GM12878 (cell line): ENCODE data around the gene METTL21C. TPM values are rescaled to one million over a fixed set of nuclear protein-coding genes. Genes with fewer than 3 reads are reported as not detected.

Experiments
- ATAC-seq: fragments of 200-7000 bp; cut with Tn5 transposase; 3 replicates; pipeline ENCODE4 v1.9.1; 2020; ENCODE audit warnings: mild to moderate bottlenecking, moderate library complexity
- BruUV-seq: library from RNA; stranded (reverse); fragments of 400-500 nt; replicated peaks from 2 replicates; lab custom pipeline; 2021; lab: Mats Ljungman, UMichigan
- CTCF ChIA-PET: fragments of 300-600 bp; sonication (Branson Sonifier 250); formaldehyde crosslinking; extraction: SDS; loops from one replicate; lab custom pipeline; 2021; ENCODE audit warnings: inconsistent platforms; lab: Yijun Ruan, JAX
- POLR2A ChIA-PET: fragments of 350-600 bp; formaldehyde crosslinking; extraction: SDS; loops from one replicate; lab custom pipeline; 2021; ENCODE audit warnings: inconsistent platforms; lab: Charles Lee
- RAD21 ChIA-PET: fragments of 300-600 bp; sonication (Branson Sonifier 250); formaldehyde crosslinking; loops from one replicate; lab custom pipeline; 2023; ENCODE audit warnings: antibody characterized with exemption; ENCODE audit not compliant: unreplicated experiment; lab: Charles Lee
- SMC1A ChIA-PET: fragments of 300-600 bp; sonication (Branson Sonifier 250); formaldehyde crosslinking; loops from one replicate; lab custom pipeline; 2023; ENCODE audit not compliant: unreplicated experiment, uncharacterized antibody; lab: Charles Lee
- DNase-seq: peaks from one replicate; pipeline ENCODE4 v3.0.0-alpha.2; 2011; ENCODE audit warnings: low read depth, low spot score
- FAIRE-seq: peaks from 3 replicates; lab custom pipeline; 2011; peaks lifted over from hg19 to GRCh38; lab: Jason Lieb, UNC
- H2AFZ ChIP-seq: 2 replicates; pipeline ENCODE4 v1.6.0; 2011; ENCODE audit warnings: low read depth, low read length, control low read depth; ENCODE audit not compliant: control insufficient read depth
- H3K27ac ChIP-seq: 2 replicates; pipeline ENCODE4 v1.5.1; 2011; ENCODE audit warnings: control low read depth; ENCODE audit not compliant: control insufficient read depth, insufficient read depth
- H3K27me3 ChIP-seq, 2 experiments: replicated peaks in 1 of 2; 2 replicates each; pipeline versions ENCODE4 v1.6.0 to v1.6.1; 2011; ENCODE audit warnings: low read length in 1 of 2; ENCODE audit not compliant: control insufficient read depth in 2 of 2, insufficient read depth in 2 of 2
- H3K36me3 ChIP-seq, 2 experiments: 2 replicates each; pipeline ENCODE4 v1.5.1; 2011; ENCODE audit warnings: low read length in 1 of 2; ENCODE audit not compliant: control insufficient read depth in 2 of 2, insufficient read depth in 2 of 2
- H3K4me1 ChIP-seq: 2 replicates; pipeline ENCODE4 v1.6.1; 2011; ENCODE audit warnings: mild to moderate bottlenecking, low read length, moderate library complexity, mixed read lengths; ENCODE audit not compliant: control insufficient read depth, insufficient read depth
- H3K4me2 ChIP-seq: 2 replicates; pipeline ENCODE4 v1.6.0; 2011; ENCODE audit warnings: control low read depth; ENCODE audit not compliant: control insufficient read depth, insufficient read depth
- H3K4me3 ChIP-seq: fragments of 200-600 bp; sonication (generic); 2 replicates; pipeline ENCODE4 v1.5.1; 2016
- H3K79me2 ChIP-seq: 2 replicates; pipeline ENCODE4 v1.6.0; 2011; ENCODE audit warnings: low read length; ENCODE audit not compliant: control insufficient read depth, insufficient read depth
- H3K9ac ChIP-seq: 2 replicates; pipeline ENCODE4 v1.8.0; 2011; ENCODE audit warnings: low read length, control low read depth, mixed read lengths; ENCODE audit not compliant: control insufficient read depth, insufficient read depth
- H3K9me3 ChIP-seq: replicated peaks from 3 replicates; pipeline ENCODE4 v1.5.1; 2011; ENCODE audit warnings: mild to moderate bottlenecking, low read length; ENCODE audit not compliant: control insufficient read depth, insufficient read depth
- H4K20me1 ChIP-seq: 2 replicates; pipeline ENCODE4 v1.6.0; 2011; ENCODE audit not compliant: control insufficient read depth, insufficient read depth
- ESRRA ChIP-seq: IDR thresholded peaks from 2 replicates; pipeline ENCODE4 v1.6.1; 2012; ENCODE audit warnings: mild to moderate bottlenecking, low read length, improper control_type of control experiment
- FOS ChIP-seq: IDR thresholded peaks from 3 replicates; pipeline ENCODE4 v1.6.1; 2011; ENCODE audit warnings: borderline replicate concordance; ENCODE audit not compliant: insufficient read length; ENCODE audit errors: extremely low read depth
- HDAC2 ChIP-seq: fragments of 200-600 bp; sonication (generic); IDR thresholded peaks from 2 replicates; pipeline ENCODE4 v1.6.1; 2017
- NFIC ChIP-seq: IDR thresholded peaks from 2 replicates; pipeline ENCODE4 v1.6.1; 2012; ENCODE audit warnings: low read depth, mild to moderate bottlenecking, inconsistent platforms, low read length, moderate library complexity
- NFXL1 ChIP-seq: fragments of 450-650 bp; IDR thresholded peaks from 2 replicates; pipeline ENCODE4 v1.6.1; 2017; ENCODE audit warnings: antibody characterized with exemption, mild to moderate bottlenecking, borderline replicate concordance
- SMARCA5 ChIP-seq: fragments of 450-650 bp; IDR thresholded peaks from 2 replicates; pipeline ENCODE4 v1.6.1; 2017; ENCODE audit warnings: mild to moderate bottlenecking
- STAT1 ChIP-seq: fragments of 450-650 bp; conservative IDR thresholded peaks from 2 replicates; pipeline ENCODE4 v1.6.1; 2014; ENCODE audit warnings: antibody characterized with exemption, mild to moderate bottlenecking
- TAF1 ChIP-seq: IDR thresholded peaks from 2 replicates; pipeline ENCODE4 v1.6.1; 2011; ENCODE audit warnings: mild to moderate bottlenecking, low read depth, low read length, borderline replicate concordance
- ZNF24 ChIP-seq: fragments of 450-650 bp; IDR thresholded peaks from 2 replicates; pipeline ENCODE4 v1.6.1; 2017; ENCODE audit warnings: antibody characterized with exemption, mild to moderate bottlenecking
- in situ Hi-C: fragments of 300-500 bp; cut with MboI; formaldehyde crosslinking; loops from 9 replicates; pipeline ENCODE4 v1.14.3; 2018; ENCODE audit warnings: mixed read lengths
- intact Hi-C: fragments of 100-400 bp; cut with micrococcal nuclease; formaldehyde crosslinking; loops from one replicate; pipeline ENCODE4 v1.14.2; 2022; ENCODE audit not compliant: unreplicated experiment
- polyA plus RNA-seq, 11 experiments: library from polyadenylated mRNA; depleted of rRNA in 4 of 11; unstranded in 6 of 11; stranded (reverse) in 5 of 11; fragments of >200 nt; fragmentation: Nextera tagmentation in 4 of 11; fragmentation: Illumina TruSeq in 1 of 11; extraction: Ambion mirVana in 4 of 11; extraction: Trizol in 1 of 11; gene quantifications; 1 replicate in 1 of 11; 2 replicates in 10 of 11; pipeline versions ENCODE4 v1.2.1 to v1.2.3, GENCODE V29; 2011 to 2016; ENCODE audit warnings: inconsistent platforms in 2 of 11, missing spikeins in 2 of 11, low read depth in 1 of 11
- total RNA-seq, 4 experiments: library from RNA; depleted of rRNA in 3 of 4; stranded (reverse); fragments of >200 nt in 3 of 4; fragmentation: Illumina TruSeq in 1 of 4; extraction: Trizol in 1 of 4; gene quantifications; 2 replicates each; pipeline versions ENCODE4 v1.2.1 to v1.2.3, GENCODE V29; 2013 to 2021
- TF ChIP-seq, protein P1 (sequence below): fragments of 450-650 bp; IDR thresholded peaks from 2 replicates; pipeline ENCODE4 v1.6.1; 2018; ENCODE audit warnings: mild to moderate bottlenecking, low read depth, moderate library complexity; ENCODE audit not compliant: partially characterized antibody

The METTL21C gene
- total and polyA plus RNA-seq, 10 of the 15 experiments (the other 5 are each of a cell fraction or from before 2014, with no cell fraction given), result 0.13 TPM; not detected in 9

GRCh38 chr13:102742506-102742905, 47.7 kb upstream of the METTL21C start:
- Histone ChIP-seq H3K36me3 (no peaks in the 10 kb centered on the region), H3K9ac (no peak overlapping the region), H3K27ac (no peak overlapping the region), H3K79me2 (no peaks in the 10 kb centered on the region), H4K20me1 (no peaks in the 10 kb centered on the region), H3K4me3 (no peak overlapping the region), H3K9me3 (no peaks in the 10 kb centered on the region), H3K27me3 (no peaks in the 10 kb centered on the region), H3K4me1 (no peaks in the 10 kb centered on the region), H3K4me2 (no peak overlapping the region), H2AFZ (no peak overlapping the region)
- intact Hi-C loops (no loop called here), in situ Hi-C loops (no loop called here)
- no peak for DNase-seq
- ChIA-PET CTCF (no interaction called here), RAD21 (no interaction called here), SMC1A (no interaction called here), POLR2A (no interaction called here)
- BruUV-seq, result no TSS peak
- TF ChIP-seq FOS (no peak), TAF1 (no peak), HDAC2 (no peak), ZNF24 (no peak), SMARCA5 (no peak), NFIC (no peak), NFXL1 (no peak), STAT1 (no peak), ESRRA (no peak)
- TF ChIP-seq, protein P1, sequence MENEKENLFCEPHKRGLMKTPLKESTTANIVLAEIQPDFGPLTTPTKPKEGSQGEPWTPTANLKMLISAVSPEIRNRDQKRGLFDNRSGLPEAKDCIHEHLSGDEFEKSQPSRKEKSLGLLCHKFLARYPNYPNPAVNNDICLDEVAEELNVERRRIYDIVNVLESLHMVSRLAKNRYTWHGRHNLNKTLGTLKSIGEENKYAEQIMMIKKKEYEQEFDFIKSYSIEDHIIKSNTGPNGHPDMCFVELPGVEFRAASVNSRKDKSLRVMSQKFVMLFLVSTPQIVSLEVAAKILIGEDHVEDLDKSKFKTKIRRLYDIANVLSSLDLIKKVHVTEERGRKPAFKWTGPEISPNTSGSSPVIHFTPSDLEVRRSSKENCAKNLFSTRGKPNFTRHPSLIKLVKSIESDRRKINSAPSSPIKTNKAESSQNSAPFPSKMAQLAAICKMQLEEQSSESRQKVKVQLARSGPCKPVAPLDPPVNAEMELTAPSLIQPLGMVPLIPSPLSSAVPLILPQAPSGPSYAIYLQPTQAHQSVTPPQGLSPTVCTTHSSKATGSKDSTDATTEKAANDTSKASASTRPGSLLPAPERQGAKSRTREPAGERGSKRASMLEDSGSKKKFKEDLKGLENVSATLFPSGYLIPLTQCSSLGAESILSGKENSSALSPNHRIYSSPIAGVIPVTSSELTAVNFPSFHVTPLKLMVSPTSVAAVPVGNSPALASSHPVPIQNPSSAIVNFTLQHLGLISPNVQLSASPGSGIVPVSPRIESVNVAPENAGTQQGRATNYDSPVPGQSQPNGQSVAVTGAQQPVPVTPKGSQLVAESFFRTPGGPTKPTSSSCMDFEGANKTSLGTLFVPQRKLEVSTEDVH, result no peak
- no peak for ATAC-seq
- FAIRE-seq, result no peak
